ENCODE measurements around the gene CCDC57.

Gene CCDC57

DNA sequence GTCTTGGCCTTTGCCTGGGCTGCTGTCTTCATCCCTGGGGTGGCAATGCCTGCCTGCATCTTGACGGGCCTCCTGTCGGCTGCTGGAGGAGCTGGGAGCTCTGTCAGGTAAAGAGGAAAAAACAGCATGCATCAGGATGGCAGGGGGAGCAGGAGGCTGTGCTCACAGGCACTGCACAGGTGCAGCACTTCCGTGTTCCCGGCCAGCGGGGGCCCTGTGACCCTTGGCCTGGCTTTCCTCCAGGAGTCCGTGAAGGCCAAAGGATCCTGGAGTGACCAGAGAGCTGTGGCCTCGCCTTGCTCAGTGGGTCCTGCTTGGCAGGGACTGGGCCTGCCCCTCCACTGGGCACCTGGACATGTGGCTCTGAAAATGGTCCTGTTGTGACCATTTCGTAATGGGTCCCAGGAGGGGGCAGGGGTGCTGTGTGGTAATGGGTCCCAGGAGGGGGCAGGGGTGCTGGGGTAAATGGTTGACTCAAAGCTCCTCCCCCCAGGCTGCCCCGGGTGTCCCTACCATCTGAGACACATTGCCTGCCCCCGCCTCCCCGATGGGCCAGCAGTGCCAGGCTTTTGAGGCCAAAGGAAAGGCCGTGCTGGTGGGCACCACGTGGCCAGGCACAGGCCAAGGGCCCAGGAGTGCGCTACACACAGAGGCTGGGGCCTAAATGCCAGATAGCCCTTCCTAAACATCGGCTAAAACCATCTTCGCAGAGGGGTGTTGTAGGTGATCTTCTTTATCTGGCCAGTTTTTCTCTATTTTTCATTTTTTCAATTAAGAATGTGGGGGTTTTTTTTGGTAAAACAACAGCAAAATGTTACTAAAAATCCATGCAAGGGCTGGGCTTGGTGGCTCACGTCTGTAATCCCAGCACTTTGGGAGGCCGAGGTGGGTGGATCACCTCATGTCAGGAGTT is 110.6 kb downstream of the CCDC57 start:
- DNase-seq, result no peak

GRCh38 chr17:82101301-82101715 is 111.3 kb downstream of the CCDC57 start:
- DNase-seq, result no peak

DNA sequence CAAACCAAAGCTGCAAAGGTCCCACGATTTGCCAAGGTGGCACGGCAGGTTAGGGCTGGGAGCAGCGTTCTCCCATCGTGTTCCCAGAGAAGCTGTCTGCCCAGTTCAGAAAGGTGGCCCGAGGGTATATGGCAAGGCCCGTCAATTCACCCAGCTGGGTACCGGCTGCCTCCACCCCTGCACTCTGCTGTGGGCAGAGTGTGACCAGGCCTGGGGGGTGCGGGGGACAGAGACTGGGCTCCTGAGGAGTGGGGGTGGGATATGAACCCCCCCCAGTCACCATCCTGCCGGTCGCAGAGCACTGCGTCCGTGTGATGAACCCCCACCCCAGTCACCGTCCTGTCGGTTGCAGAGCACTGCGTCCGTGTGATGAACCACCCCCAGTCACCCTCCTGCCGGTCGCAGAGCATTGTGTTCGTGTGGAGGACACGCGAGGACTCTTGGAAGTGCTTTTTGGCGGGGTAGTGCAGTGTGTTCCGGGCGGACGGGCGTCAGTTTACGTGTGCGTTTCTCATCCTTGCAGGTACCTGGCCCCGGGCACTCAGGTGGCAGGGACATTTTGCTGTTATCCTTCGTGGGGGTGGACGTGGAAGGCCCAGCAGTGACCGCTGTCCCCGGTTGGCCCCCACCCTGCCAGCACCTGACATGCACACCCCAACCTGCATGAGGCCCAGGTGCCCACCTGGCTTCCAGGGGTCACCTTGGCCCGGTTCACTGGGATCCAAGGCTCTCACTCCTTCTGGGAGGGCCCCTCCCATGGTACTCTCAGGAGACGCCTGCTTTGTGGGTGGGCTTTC is 111.9 kb downstream of the CCDC57 start:
- no peak for DNase-seq

DNA sequence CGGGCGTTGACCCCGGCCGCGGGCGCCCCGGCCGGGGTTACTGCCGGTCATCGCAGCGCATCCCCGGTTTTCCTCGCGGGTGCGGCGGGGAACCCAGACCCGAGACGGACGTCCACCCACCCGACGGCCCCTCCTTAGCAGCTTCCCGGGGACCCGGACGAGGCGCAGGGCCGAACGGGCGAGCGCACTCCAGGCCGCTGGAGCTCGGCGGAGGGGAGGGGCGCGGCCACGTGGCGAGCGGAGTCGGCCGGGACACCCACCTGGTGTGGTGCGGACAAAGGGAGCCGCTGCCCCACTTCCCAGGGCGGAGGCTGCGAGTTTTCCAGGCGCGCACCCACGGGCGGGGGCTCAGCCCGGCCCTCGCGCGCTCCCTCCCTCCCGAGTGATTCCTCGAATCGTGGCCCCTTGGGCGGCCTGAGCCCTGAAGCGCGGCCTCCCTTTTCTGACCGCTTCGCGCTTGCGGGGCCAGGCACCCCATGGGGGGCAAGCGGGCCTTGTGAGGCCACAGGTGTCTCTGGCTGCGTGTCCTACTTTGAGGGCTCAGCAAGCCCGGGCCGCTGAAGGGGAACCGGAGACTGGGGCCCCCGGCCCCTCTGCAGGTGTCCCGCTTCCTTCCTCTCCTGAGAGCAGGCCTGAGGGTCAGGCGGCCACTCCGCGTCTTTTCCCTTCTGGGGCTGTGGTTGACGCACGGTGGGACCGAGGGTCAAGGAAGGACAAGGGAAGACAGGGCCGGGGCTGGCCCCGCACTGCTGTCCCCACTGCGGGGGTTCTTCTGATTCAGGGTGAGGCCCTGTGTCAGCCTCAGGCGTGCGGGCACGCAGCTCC is 113.5 kb downstream of the CCDC57 start:
- peak in 1 of 2 donors; percentile 18 for DNase-seq

DNA sequence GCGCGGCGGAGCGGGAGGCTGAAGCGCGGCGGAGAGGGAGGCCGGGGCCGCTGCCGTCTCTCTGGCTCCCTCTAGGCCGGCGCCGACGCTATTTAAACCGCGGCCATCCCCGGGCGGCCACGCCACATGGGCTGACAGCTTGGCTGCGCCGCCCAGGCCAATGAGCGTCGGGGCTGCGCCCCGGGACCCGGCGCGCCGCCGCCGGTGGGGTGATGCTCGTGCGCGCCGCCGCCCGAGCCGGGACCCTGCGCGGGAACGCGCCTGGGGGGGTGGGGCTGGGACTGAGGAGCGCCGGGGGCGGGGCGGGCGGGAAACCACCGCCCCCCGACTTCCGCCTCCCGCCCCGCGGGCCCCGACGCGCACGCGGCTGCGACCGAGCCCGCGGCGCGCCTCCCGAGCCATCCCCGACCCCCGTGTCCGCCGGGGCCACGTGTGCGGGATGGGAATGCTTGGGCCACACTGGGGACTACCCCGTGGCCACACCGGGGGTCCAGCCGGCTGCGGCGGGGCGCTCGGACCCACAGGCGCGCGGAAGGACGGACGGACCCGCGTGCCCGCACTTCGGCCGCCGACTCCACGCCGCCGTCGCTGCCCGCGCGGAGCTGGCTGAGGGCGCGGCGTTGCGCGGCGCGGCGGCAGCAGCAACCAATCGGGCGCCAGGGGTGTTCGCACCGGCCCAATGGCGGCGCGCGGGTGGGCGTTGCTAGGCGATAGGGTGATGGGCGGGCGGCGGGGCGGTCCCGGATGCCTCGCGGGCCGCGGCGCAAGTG is 114.3 kb downstream of the CCDC57 start, which contains the start of gene FASN:
FASN (minus strand) TSS at position 68 of the 770 bp plus-strand sequence. CDS start 1,791 bp downstream, outside the sequence.
- DNase-seq, result peak; percentile 95

- no peak for DNase-seq
These were observed 114.8 kb downstream of the CCDC57 start for GRCh38 chr17:82097919-82098168.

DNA sequence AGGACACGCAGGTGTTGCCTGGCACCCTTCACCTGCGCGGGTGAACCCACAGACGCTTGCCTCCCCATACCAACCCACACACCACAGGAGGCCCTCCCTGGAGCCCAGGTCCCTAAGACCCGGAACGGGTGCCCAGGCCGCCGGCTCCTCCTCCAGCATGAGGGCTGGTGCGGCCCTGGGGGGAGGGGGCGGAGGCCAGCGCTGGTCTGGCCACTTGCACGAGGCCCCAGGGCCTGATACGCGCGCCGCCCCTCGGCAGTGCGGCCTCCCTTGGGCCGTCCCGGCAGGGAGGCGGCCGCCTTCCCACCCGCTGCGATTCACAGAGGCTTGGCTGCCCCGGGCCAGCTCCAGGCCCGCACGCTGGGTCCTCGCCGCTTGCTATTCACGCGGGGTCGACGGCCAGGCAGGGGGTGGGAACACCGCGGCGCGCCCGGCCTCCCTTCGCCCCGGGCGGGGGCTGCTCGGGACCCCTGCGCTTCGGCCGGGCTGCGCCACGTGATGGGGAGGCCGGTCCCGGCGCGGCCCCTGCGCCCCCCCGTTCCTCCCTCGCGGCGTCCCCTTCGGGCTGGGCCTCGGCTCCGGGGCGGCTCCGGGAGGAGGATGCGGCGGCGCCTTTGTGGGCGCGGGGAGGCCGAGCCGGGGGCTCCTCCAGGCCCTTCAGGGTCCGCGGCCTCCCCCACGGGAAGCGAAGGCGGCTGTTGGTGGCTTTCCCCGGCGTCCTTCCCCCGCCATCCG is 115.3 kb downstream of the CCDC57 start:
- DNase-seq, result peak in 1 of 2 donors; percentile 24

DNA sequence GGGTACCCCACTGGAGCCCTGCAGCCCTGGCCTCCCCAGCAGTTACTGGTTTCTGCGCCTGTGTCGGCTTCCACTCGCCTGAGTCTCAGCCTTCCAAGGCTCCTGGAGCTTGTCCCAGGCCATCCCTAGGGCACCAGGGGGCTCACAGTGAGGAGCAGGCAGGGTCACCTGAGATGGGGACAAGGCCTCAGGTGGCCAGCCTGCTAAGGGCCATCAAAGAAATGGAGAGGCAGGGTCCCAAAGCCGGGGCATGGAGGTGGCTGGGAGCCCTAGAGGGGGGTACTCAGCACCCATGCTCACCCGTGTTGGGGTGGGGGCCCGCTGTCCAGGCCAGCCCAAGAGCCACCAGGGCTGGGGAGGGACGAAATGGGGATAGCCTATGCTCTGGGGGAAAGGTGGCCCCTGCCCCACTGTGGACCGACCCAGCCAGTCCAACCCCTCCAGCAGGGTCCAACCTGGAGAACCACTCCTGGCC is 115.9 kb downstream of the CCDC57 start:
- no peak for DNase-seq

DNA sequence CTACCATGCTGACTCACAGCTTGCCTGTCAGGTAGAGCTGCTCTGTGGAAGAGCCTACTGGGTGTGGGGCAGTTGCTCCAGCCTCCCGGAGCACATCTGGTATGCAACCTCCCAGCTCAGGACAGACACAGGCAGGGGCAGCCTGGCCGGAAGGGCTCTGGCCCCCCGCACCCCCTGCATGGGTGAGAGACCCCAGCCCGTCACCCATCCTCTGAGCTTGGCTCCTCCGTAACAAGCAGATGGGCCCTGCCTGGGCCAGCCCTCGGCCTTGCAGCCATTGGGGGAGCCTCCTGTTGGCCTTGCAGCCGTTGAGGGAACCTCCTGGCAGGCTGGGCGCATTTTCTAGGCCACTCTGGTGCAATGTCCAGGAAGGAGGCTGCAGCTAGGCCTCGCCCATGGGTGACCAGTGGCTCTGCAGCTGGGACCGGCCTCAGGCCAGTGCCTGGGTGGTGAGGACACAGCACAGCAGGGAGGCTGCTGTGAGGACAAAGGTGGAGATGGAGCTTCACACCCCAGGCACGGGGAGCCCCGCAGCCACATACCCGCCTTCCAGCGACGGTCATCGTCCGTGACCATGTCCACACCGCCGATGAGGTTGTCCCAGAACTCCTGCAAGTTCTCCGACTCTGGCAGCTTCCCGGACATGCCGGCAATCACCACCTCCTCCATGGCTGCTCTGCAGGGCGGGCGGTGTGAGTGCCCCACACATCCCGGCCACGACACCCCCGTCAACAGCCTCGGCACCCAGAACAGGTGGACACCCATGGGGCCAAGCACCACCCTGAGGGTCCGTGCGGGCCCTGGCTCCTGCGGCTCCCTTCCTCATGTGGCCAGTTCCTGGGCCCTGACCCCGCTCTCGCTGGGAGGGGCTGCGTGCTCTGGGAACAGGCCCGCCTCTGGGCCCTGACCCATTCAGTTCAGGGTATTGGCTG is 116.6 kb downstream of the CCDC57 start:
- DNase-seq, result no peak

- DNase-seq, result no peak
These were observed 117.5 kb downstream of the CCDC57 start for GRCh38 chr17:82094931-82095776.

GRCh38 chr17:82092995-82093751 is 119.5 kb downstream of the CCDC57 start:
- no peak for DNase-seq

- DNase-seq, result no peak
These were observed 120.0 kb downstream of the CCDC57 start for GRCh38 chr17:82092628-82092994.

DNA sequence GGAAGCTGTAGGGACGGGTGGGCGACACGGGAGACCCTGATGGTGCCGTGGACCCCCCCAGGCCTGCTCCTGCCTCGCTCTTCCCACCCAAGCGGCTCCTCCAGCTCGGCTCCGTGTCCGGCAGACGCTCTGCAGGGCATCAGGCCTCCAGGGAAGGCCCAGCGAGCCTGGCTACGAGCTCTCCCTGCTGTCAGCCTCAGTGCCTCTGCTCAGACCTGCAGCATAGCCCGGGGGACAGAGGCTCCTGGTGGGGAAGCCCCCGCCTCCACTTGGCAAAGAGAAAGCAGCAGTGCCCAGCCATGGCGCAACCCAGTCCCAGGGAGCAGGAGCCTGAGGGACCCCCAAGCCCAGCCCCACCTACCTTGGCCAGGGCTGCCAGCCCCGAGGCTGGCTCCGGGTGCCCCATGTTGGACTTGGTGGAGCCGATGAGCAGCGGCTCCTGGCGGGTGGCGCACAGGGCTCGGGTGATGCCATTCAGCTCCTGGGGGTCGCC is 120.5 kb downstream of the CCDC57 start:
- no peak for DNase-seq

- DNase-seq, result no peak
These were observed 121.2 kb downstream of the CCDC57 start for GRCh38 chr17:82091264-82092066.

DNA sequence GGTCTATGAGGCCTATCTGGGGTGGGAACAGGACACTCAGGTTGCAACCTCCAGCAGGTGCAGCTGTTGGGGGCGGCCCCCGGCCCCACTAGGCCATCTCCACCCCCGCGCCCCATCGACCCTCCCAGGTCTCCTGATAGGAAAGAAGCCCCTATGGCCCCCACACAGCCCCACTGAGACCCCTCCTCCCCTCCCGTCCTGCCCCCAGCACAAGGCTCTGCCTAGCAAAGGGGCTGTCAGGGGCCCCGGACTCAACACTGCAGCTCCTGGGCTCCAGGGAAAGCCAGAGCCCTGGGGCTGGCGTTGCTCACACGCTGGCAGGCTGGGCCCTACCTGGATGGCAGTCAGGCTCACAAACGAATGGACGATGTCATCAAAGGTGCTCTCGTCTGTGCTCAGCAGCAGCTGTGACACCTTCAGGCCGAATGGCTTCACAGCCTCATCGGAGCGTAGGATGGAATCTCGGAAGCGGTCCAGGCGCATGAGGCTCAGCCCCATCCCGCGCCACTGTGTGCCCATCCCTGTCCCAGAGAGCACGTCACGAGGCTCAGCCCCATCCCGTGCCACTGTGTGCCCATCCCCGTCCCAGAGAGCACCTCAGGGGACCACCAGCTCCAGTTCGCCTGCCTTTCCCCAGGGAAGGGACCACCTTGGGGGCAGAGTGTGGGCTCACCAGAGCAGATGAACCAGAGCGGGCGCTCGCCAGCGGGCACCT is 121.9 kb downstream of the CCDC57 start:
- no peak for DNase-seq

DNA sequence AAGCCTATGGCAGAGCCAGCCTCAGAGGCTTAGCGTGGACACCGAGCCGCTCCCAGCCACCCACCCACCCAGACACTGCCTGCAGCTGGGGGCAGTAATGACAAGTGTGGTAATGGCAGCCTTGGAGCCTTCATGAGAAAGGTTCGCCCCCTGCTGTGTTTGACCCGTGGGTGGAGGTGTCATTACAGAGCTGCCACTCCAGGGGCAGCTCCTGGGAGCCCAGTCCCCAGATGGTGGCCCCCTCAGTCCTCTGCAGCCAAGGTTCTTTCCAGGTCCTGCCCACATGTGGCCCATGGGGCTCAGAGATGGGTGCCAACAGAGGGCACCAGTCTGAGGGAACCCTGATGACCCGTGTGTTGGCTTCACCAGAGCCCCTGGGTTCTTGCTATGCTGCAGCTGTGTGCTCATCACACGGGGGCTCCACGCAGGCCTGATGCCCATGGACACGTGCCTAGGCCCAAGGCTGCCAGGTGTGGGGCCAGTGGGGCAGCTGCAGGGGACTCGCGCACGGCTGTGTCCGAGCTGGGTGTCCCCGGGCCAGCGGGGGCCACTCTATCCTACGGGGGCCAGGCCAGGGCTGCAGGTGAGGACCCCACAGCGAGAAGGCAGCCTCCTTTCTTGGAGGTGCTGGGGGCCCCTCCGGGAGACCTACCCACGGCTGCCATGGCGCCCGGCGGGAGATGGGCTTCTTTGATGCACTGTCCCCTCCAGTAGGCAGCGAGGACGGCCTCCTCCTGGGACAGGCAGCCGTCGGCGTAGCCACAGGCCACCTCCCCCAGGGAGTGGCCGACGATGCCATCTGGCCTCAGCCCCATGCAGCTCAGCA is 122.7 kb downstream of the CCDC57 start:
- no peak for DNase-seq

Measured in CD4-positive, alpha-beta T cell treated with Interleukin-4 for 1 hour (primary cell).